Testis (tissue), 3 donors: ENCODE results near the gene MARCHF9. TPM values are rescaled to one million over a fixed set of nuclear protein-coding genes. Genes with fewer than 3 reads are reported as not detected.

Source experiments
- DNase-seq: peaks from one replicate; pipeline ENCODE4 v3.0.0-alpha.2; 2019
- H3K27ac ChIP-seq, 2 donors: fragments of 200-600 bp; sonication (generic); one replicate each; pipeline ENCODE4 v1.5.1; 2019
- H3K27me3 ChIP-seq: fragments of 200-600 bp; sonication (generic); one replicate; pipeline ENCODE4 v1.5.1; 2019
- H3K36me3 ChIP-seq: fragments of 200-600 bp; sonication (generic); one replicate; pipeline ENCODE4 v1.5.1; 2017; ENCODE audit warnings: low read depth; ENCODE audit errors: missing control alignments
- H3K4me1 ChIP-seq: fragments of 200-600 bp; sonication (generic); one replicate; pipeline ENCODE4 v1.5.1; 2019
- H3K4me3 ChIP-seq, 2 donors: fragments of 200-600 bp; sonication (generic); one replicate each; pipeline ENCODE4 v1.5.1; 2017 to 2019
- H3K9me3 ChIP-seq: fragments of 200-600 bp; sonication (generic); one replicate; pipeline ENCODE4 v1.5.1; 2017
- POLR2A ChIP-seq: fragments of 450-650 bp; IDR thresholded peaks from one replicate; pipeline ENCODE4 v1.6.1; 2017; ENCODE audit warnings: antibody characterized with exemption, mild to moderate bottlenecking, moderate library complexity
- whole genome bisulfite sequencing, 2 donors: methylation state at CpG; one replicate each; pipeline ENCODE4 v1.1.5; 2018; 5-methylcytosine and 5-hydroxymethylcytosine counted together
- intact Hi-C: fragments of 100-400 bp; cut with DNase I; formaldehyde crosslinking; loops from one replicate; pipeline ENCODE4 v1.15.1; 2023; ENCODE audit warnings: low total_unique reads
- polyA plus RNA-seq: library from polyadenylated mRNA; stranded (reverse); fragments of 350-450 nt; fragmentation: Illumina TruSeq; extraction: RNeasy Lipid Tissue Mini Kit (QIAGEN cat#74804); gene quantifications from one replicate; pipeline ENCODE4 v1.2.3, GENCODE V29; 2014; ENCODE audit warnings: low read depth, low replicate concordance; ENCODE audit not compliant: insufficient read depth
- total RNA-seq, 2 donors: library from RNA; depleted of rRNA; stranded (reverse); fragments of >200 nt; gene quantifications; one replicate each; pipeline ENCODE4 v1.2.3, GENCODE V29; 2016
- TF ChIP-seq, protein P1 (sequence below), 3 experiments: fragments of 450-650 bp in 2 of 3; fragments of 200-600 bp in 1 of 3; sonication (generic) in 1 of 3; IDR thresholded peaks; one replicate each; pipeline ENCODE4 v1.5.1; 2016 to 2019; ENCODE audit warnings: antibody characterized with exemption in 3 of 3, mild to moderate bottlenecking in 2 of 3, moderate library complexity in 1 of 3

Gene MARCHF9
- total and polyA plus RNA-seq, 3 donors from 2014 or later = 8.4 to 15.1 (median 9.2) TPM

DNA sequence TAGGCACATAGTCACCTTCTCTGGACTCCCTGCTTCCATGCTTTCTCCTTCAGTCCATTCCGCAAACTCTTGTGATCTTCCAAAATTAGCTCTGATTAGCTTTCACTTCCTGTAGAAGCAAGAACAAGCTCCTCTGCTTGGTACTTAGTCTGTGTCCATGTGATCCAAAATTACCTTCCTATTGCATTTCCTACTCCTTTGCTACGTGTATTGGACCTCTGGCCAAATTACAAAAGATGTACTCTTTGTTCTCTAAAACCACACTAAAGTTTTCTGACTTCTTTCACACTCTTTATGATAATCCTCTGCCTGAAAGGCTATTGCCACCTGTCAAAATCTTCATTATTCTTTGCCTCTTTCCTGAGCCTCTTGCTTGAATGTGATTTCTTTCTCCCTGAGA is 26.9 kb downstream of the MARCHF9 start:
- intact Hi-C loops = no loop called here
- Histone ChIP-seq H3K36me3 (no peaks in the 10 kb centered on the region), H3K4me1 (peaks cover 10% of the 10 kb centered on the region), H3K4me3 (no peak overlapping the region), H3K27me3 (no peaks in the 10 kb centered on the region), H3K27ac (no peak overlapping the region), H3K9me3 (no peaks in the 10 kb centered on the region)
- 57 to 66% methylated on average over 2 of the region's 2 CpGs for WGBS, 2 donors
- no peak for TF ChIP-seq POLR2A
- TF ChIP-seq, protein P1, sequence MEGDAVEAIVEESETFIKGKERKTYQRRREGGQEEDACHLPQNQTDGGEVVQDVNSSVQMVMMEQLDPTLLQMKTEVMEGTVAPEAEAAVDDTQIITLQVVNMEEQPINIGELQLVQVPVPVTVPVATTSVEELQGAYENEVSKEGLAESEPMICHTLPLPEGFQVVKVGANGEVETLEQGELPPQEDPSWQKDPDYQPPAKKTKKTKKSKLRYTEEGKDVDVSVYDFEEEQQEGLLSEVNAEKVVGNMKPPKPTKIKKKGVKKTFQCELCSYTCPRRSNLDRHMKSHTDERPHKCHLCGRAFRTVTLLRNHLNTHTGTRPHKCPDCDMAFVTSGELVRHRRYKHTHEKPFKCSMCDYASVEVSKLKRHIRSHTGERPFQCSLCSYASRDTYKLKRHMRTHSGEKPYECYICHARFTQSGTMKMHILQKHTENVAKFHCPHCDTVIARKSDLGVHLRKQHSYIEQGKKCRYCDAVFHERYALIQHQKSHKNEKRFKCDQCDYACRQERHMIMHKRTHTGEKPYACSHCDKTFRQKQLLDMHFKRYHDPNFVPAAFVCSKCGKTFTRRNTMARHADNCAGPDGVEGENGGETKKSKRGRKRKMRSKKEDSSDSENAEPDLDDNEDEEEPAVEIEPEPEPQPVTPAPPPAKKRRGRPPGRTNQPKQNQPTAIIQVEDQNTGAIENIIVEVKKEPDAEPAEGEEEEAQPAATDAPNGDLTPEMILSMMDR (IDR thresholded peaks at IDR 0.05) = no peak
- no peak for DNase-seq

GRCh38 chr12:57782243-57782607 is 27.3 kb downstream of the MARCHF9 start:
- no peak for DNase-seq

DNA sequence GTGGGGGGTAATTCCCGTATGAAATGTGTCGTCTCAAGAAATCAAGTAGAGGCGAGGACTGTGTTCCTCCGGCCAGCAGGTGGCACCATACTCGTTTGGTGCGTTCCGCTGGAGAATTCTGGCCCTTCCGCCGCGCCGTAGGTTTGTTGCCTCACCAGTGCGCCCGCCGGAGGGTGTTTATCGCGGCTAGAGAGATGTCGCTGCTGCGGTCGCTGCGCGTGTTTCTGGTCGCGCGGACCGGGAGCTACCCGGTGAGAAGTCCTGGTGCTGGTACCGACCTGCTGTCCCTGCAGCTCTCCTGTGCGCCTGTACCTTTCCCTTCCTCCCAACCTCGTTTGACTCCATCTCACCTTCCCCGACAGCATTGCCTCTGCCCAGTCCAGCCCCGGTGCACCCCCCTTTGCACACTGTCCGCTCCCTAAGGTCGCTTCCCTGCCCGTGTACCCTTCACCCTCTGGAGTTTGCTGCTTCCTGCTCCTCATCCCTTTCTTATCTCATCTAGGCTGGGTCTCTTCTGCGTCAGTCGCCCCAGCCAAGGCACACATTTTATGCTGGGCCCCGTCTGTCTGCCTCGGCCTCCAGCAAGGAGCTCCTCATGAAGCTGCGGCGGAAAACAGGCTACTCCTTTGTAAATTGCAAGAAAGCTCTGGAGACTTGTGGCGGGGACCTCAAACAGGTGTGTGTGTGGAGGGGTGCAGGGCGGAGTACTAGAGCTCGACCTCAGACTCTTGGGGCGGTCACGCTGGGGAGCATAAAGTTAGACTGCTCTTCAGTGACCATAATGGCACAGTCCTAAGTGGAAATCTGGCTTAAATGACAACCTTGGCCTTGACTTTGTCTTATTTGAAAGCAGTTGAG is 27.9 kb downstream of the MARCHF9 start, which contains the start of gene TSFM:
TSS of gene TSFM (plus strand) at position 180 of the 858 bp plus-strand sequence. CDS start at position 195, 15 bp downstream.
- Histone ChIP-seq H3K4me1 (peaks cover 10% of the 10 kb centered on the region), H3K27me3 (no peaks in the 10 kb centered on the region), H3K4me3 (peak within 1 kb of the TSS; percentile 87 to 97), H3K36me3 (no peaks in the 10 kb centered on the region), H3K27ac (peak within 1 kb of the TSS; percentile 44 to 47), H3K9me3 (no peaks in the 10 kb centered on the region)
- TF ChIP-seq, protein P1 (IDR thresholded peaks at IDR 0.05) = peak; percentile 97 to 100 (median 99)
- TF ChIP-seq POLR2A = no peak
- 0% methylated on average over 41 to 45 of the region's 45 CpGs for WGBS, 2 donors
- peak; percentile 99 for DNase-seq
- intact Hi-C loops = no loop called here

More at GRCh38 chr12:57782243-57782607, 27.3 kb downstream of the MARCHF9 start:
- intact Hi-C loops = no loop called here
- Histone ChIP-seq H3K4me3 (peak overlapping the region; percentile 87 to 97), H3K4me1 (peaks cover 10% of the 10 kb centered on the region), H3K9me3 (no peaks in the 10 kb centered on the region), H3K36me3 (no peaks in the 10 kb centered on the region), H3K27ac (no peak overlapping the region), H3K27me3 (no peaks in the 10 kb centered on the region)
- TF ChIP-seq POLR2A = no peak
- TF ChIP-seq, protein P1 (IDR thresholded peaks at IDR 0.05) = no peak
- 15 to 16% methylated on average over 4 of the region's 4 CpGs for WGBS, 2 donors

DNA sequence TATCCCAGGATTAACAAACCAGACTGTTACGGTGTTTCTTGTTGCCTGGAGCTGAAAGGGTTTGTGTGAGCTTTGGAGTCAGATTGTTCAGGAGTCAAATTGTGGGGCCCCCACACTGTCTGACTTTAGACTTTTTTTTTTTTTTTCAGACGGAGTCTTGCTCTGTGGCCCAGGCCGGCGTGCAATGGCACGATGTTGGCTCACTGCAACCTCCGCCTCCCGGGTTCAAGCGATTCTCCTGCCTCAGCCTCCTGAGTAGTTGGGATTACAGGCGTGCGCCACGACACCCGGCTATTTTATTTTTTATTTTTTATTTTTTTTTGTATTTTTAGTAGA is 28.5 kb downstream of the MARCHF9 start:
- peak overlapping the region; percentile 87 to 97 for H3K4me3 ChIP-seq
- no peaks in the 10 kb centered on the region for H3K27me3 ChIP-seq
- WGBS, 2 donors = 30 to 51% methylated on average over 12 of the region's 12 CpGs
- intact Hi-C loops = no loop called here
- DNase-seq = no peak
- no peaks in the 10 kb centered on the region for H3K36me3 ChIP-seq
- H3K27ac ChIP-seq = peak overlapping the region in 1 of 2 donors; percentile 47
- peaks cover 10% of the 10 kb centered on the region for H3K4me1 ChIP-seq
- TF ChIP-seq POLR2A = no peak
- TF ChIP-seq, protein P1 (IDR thresholded peaks at IDR 0.05) = no peak
- no peaks in the 10 kb centered on the region for H3K9me3 ChIP-seq
